Cardiac septum (tissue), 1 donor: ENCODE data around the gene ARMCX6. TPM values are rescaled to one million over a fixed set of nuclear protein-coding genes. Genes with fewer than 3 reads are reported as not detected.
"Not testable (repeated sequence)": the region's sequence is repeated elsewhere in the genome, so short reads cannot be mapped to it uniquely, and the experiment has no call there.

ENCODE experiments used
- DNase-seq: peaks from one replicate; pipeline ENCODE4 v3.0.0-alpha.2; 2020; ENCODE audit warnings: low spot score
- intact Hi-C: fragments of 100-400 bp; cut with DNase I; formaldehyde crosslinking; loops from one replicate; pipeline ENCODE4 v1.14.0; 2022
- long read RNA-seq: library from polyadenylated mRNA; unstranded; transcript quantifications from one replicate; pipeline ENCODE4 v2.0.0, GENCODE V29; 2021
- total RNA-seq: library from RNA; stranded (reverse); fragmentation: NEBNext Ultra II Directional; extraction: Animal tissue kit (Norgen Biotek cat#: 25700); gene quantifications from one replicate; pipeline ENCODE4 v1.2.1, GENCODE V29; 2021
- donor health status: DM: no; HTN: no; CAD: no.

The ARMCX6 gene
- 45.4 TPM for total RNA-seq
- long read RNA-seq, transcript ARMCX6-201 (3 exons, 1,846 nt): major isoform, 12 of 21 reads
- long read RNA-seq, partial matches to known transcripts: 3 of 21 reads
- long read RNA-seq, other reads (novel, unspliced or antisense): 4 of 21 reads

DNA sequence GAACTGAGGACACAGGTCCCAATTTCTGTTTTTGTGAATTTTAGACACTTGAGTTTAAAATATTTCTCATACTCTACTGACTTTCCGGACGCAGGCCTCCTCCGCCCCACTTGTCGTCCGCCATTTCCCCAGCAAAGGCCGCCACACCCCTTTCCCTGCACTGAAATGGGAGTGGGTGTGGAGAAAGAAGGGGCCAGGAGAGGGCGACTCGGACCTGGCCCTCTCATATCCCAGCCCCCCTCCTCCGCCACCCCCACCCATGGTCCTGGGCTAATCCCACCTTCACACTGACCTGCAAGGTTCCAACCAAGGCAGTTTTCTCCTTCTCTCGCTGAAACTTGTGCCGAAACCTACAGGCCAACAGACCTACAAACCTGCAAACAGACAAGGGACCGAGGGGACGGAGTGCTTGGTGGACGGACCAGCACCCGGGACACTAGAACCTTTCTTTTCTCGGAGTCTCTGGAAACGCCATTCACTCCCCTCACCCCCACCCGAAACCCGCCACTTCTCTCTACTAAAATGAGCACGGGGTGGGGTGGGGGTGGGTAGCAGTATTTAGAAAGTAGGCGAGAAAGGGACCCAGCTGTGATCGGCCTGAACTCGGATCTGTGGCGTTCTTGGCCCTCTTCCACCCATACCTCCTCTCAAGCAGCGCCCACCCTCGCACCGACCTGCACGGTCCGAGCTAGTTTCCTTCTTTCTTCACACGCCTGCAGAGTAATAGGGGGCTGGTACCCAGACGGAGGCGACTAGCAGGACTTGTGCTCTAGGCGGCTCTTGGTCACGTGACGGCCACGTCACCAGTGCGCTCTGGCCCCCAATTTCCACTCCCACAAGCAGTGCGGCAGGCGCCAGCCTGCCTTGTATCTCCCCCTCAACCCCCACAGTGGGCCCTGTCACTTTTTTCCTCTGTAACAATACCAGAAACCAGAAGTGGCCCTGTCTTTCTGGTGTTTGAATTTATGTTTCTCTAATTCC, at the start of gene ARMCX6:
Gene ARMCX6 (minus strand): TSS at position 790 of the 981 bp plus-strand sequence. CDS start 1,380 bp downstream, outside the sequence.
- intact Hi-C loops: no loop called here
- peak; percentile 86 for DNase-seq

DNA sequence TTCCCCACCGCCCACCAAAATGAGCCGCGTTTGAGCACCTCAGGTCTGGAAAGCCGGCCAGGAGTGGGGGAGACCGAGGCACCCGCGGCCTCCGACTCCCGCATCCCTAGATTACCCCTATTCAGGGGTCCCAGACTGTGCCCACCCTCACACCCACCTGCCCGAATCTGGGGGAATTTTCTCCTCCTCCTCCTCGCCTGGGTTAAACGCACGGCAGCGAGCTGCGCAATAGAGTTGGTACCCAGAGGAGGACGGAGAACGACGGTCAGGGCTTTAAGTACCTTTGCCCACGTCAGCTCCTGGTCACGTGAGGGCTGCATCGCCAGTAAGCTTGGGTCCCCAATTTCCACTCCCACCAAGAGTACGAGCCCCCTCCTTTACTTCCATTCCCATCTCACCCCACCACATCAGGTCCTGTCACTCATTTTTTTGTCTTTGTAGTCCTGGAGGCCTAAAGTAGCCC, 41.8 kb upstream of the ARMCX6 start, which contains the start of gene ARMCX2:
Gene ARMCX2 (minus strand): TSS at position 250 of the 463 bp plus-strand sequence. CDS start 2,262 bp downstream, outside the sequence.
- intact Hi-C loops: no loop called here
- no peak for DNase-seq

DNA sequence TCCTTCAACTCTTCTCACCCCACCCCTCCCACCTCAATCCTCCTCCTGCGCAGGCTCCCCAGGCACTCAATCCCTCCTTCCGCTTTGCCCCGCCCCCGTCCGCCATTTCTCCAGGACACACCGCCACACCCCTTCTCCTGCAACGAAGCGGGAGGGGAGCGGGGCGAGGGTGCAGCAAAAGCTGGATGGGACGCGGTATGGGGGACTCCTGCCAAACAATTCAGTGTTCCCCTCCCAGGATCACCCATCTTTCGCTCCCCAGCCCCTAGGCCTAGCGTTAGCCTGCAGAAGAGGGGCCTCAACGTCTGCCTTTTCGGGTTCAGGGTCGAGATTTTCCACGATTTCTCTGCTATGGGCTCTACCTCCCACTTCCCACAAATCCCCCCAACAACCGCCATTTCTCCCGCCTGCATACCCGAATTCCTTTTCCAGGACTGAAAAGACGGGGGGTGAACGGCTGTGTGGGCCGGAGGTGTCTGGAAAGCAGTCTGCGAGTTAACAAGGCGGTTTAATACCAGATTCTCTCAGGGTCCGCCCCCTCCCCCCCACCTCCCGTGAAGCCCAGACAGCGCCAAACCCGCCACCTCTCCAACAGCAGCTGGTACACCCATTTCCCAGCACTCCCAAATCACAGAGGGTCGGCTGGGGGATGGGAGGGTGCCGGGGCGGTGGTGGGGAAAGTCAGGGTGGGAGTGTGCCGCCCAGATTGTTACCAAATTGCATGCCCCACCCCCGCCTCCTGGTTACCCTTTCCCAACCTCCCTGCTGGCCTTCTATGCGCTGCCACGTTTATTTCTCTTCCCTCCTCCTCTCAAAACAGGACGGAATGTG, 41.1 kb upstream of the ARMCX6 start:
- intact Hi-C loops: no loop called here
- DNase-seq: no peak

- intact Hi-C loops: no loop called here
- no peak for DNase-seq
Measured at GRCh38 chrX:101657495-101657894, 39.7 kb upstream of the ARMCX6 start.

- no peak for DNase-seq
- intact Hi-C loops: no loop called here
Measured at GRCh38 chrX:101656817-101657216, 39.0 kb upstream of the ARMCX6 start.

DNA sequence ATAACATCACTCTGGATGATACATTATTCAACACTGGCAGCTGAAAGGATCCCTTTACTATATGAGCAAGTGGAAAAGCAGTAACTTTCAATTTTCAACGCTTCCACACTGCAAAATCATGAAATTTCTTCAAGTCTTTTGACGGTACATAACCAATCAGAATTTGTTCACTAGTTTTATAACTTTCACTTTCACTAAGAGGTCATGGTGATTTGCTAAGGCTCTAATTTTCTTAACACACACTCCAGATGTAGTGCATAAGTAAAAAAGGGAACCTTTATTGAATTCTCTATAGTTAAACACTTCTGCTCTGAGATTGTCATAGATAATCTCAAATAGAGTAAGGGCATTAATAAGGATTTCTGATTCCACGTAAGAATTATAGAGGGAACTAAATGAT, 37.7 kb upstream of the ARMCX6 start:
- intact Hi-C loops: no loop called here
- DNase-seq: no peak

- intact Hi-C loops: not testable (repeated sequence)
Measured at GRCh38 chrX:101647716-101648115, 29.9 kb upstream of the ARMCX6 start.

GRCh38 chrX:101642093-101642492, 24.3 kb upstream of the ARMCX6 start:
- intact Hi-C loops: no loop called here
- DNase-seq: no peak

More at GRCh38 chrX:101647716-101648115, 29.9 kb upstream of the ARMCX6 start:
- not testable (repeated sequence) for DNase-seq

DNA sequence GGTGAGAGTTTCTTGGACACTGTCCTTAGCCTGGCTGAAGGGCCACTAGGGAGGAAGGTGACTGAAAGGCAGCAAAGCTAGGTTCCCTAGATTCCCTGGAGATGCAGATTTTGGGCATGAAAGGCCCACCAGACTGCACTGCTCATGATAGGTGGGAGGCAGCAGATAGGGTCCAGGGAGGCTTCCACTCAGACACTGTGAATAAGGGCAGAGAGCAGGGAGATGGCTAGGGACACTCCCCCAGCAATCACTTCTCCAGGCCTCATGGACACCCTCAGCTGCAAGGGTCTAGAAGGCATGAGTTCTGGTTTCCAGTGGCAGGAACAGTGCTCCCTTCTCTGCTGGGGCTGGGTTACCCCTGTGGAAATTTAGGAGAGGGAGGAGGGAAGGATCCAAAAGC, 21.8 kb upstream of the ARMCX6 start:
- DNase-seq: no peak

GRCh38 chrX:101619364-101619763, 1.6 kb upstream of the ARMCX6 start:
- no peak for DNase-seq
- intact Hi-C loops: no loop called here

More for the DNA sequence above, 21.8 kb upstream of the ARMCX6 start:
- intact Hi-C loops: no loop called here

GRCh38 chrX:101605728-101606127, 12.1 kb downstream of the ARMCX6 start:
- intact Hi-C loops: no loop called here
- no peak for DNase-seq

DNA sequence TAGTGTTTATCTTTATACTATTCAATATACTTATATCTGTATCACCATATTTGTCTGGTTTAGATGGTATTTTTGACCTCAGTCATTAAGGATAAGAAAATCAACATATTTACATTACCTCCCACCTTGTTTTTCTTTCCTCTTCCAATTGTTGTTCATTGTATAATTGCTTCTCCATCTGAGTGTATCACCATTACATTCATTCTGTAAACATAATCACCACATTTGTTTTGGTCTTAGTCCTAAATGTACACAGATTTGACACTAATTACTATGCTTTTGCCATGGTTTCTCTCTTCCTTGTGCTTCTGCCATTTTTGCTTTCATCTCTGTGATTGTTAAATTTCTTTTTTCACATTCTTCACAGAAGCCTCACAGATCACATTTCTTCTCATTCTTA, 12.7 kb downstream of the ARMCX6 start:
- DNase-seq: no peak
- intact Hi-C loops: no loop called here

- DNase-seq: no peak
Measured at GRCh38 chrX:101602077-101602476, 15.7 kb downstream of the ARMCX6 start.

GRCh38 chrX:101599592-101599991, 18.2 kb downstream of the ARMCX6 start:
- not testable (repeated sequence) for DNase-seq
- intact Hi-C loops: loop anchor here (5.0 kb wide), 1 partner anchor 203 kb away; no protein-coding TSS in a partner anchor

More at GRCh38 chrX:101602077-101602476, 15.7 kb downstream of the ARMCX6 start:
- intact Hi-C loops: no loop called here

GRCh38 chrX:101595739-101596419, 21.9 kb downstream of the ARMCX6 start:
- no peak for DNase-seq
- intact Hi-C loops: loop anchor here (5.0 kb wide), 1 partner anchor 206 kb away; no protein-coding TSS in a partner anchor
